GM13977 (cell line): ENCODE data around the gene ZBTB5.
"Not testable (repeated sequence)": the region's sequence is repeated elsewhere in the genome, so short reads cannot be mapped to it uniquely, and the experiment has no call there.

ENCODE experiments used
- DNase-seq: peaks from one replicate; pipeline ENCODE4 v3.0.0; 2012; ENCODE audit warnings: low spot score
- CTCF ChIP-seq: IDR thresholded peaks from 2 replicates; pipeline ENCODE4 v1.5.1; 2012; ENCODE audit warnings: mild to moderate bottlenecking, control low read depth; ENCODE audit not compliant: insufficient read depth; ENCODE audit errors: extremely low read depth, missing control alignments
- in situ Hi-C: fragments of 300-500 bp; cut with MboI; formaldehyde crosslinking; loops from one replicate; pipeline ENCODE4 v1.12.0; 2022; ENCODE audit warnings: low sequenced_read_pairs, low pct_unique_long_range_greater_than_20kb, mixed read lengths, inconsistent platforms; ENCODE audit not compliant: unreplicated experiment

The ZBTB5 gene

GRCh38 chr9:37398464-37399025 is 66.7 kb downstream of the ZBTB5 start:
- DNase-seq, result no peak
- in situ Hi-C loops, result no loop called here
- no peak for TF ChIP-seq CTCF

- in situ Hi-C loops, DNase-seq: not testable (repeated sequence)
Measured at GRCh38 chr9:37397948-37398347, 67.3 kb downstream of the ZBTB5 start.

- in situ Hi-C loops, result no loop called here
- TF ChIP-seq CTCF, result no peak
- DNase-seq, result no peak
Measured at GRCh38 chr9:37395663-37396062, 69.6 kb downstream of the ZBTB5 start.

- in situ Hi-C loops, result no loop called here
Measured at GRCh38 chr9:37395229-37395628, 70.0 kb downstream of the ZBTB5 start.

GRCh38 chr9:37392272-37392671 is 73.0 kb downstream of the ZBTB5 start:
- in situ Hi-C loops, result no loop called here
- DNase-seq, result no peak
- no peak for TF ChIP-seq CTCF

More at GRCh38 chr9:37395229-37395628, 70.0 kb downstream of the ZBTB5 start:
- no peak for TF ChIP-seq CTCF
- DNase-seq, result no peak

GRCh38 chr9:37390759-37391158 is 74.5 kb downstream of the ZBTB5 start:
- peak; percentile 75 for DNase-seq
- TF ChIP-seq CTCF, result peak; percentile 78
- in situ Hi-C loops, result no loop called here
